Activated T-helper 1 cell treated with anti-CD3 and anti-CD28 coated beads, Interleukin-2, amount 50 U/mL, for 16 hours (primary cell): Measurements from ENCODE around the gene TAF8.
A peak's percentile ranks its signal among the peaks of the same experiment; 100 is the strongest.
"Not testable (repeated sequence)": the region's sequence is repeated elsewhere in the genome, so short reads cannot be mapped to it uniquely, and the experiment has no call there.

Experiments
- DNase-seq, 2 donors: peaks; one replicate each; pipeline ENCODE4 v3.0.0-alpha.2; 2020; ENCODE audit warnings: low read depth in 1 of 2, low spot score in 1 of 2

The TAF8 gene

DNA sequence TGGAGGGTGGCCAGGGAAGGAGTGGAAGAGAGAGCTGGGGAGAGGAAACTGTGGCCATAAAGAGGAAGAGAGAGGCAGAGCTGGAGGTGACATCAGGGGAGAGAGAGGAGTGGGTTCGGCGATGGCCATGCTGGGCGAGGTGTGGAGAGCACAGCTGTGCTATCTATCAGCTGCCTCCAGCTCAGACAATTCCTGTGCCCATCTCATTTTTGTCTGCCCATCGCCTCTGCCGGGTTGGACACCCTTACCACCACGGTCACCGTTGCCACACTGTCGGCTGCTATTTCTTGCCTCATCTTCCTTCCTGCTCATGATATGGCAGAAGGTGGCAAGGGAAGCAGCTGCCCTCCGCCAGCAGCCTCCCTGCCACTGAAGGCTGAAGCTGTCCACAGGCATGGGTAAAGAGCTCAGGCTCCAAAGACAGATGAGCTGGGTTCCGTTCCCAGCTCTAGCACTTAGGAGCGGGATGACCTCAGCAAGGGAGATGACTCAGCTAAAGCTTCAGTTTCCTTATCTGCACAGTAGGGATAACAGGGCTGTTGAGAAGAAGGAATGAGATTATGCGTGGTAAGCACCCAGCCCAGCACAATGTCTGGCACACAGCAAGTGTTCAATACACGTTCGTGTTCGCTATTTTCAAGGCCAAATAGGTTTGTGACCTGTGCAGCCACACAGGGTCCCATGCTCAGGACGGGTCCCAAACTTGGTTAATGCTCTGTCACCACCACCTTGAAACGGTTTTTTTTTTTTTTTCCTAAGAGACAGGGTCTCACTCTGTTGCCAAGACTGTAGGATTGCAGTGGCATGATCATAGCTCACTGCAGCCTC, 21.9 kb upstream of the TAF8 start:
- DNase-seq, result no peak

DNA sequence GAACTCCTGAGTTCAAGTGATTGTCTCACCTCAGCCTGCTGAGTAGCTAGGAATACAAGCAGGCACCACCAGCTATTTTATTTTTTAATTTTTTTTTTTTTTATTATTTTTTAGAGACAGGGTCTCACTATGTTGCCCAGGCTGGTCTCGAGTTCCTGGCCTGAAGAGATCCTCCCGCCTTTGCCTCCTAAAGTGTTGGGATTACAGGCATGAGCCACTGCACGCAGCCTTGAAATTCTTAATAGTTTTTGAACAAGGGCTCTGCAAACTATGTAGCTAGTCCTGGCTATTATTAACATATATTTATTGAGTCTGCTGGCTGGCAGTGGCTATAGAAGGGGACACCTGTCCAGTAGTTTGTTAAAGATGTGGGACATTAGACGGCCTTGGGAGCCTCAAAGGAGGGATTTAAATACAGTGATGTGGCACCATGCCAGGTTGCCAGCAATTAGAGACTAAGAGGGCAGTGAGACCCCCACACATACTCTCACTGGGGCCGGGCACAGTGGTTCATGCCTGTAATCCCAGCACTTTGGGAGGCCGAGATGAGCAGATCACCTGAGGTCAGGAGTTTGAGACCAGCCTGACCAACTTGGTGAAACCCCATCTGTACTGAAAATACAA, 21.1 kb upstream of the TAF8 start:
- DNase-seq, result no peak

DNA sequence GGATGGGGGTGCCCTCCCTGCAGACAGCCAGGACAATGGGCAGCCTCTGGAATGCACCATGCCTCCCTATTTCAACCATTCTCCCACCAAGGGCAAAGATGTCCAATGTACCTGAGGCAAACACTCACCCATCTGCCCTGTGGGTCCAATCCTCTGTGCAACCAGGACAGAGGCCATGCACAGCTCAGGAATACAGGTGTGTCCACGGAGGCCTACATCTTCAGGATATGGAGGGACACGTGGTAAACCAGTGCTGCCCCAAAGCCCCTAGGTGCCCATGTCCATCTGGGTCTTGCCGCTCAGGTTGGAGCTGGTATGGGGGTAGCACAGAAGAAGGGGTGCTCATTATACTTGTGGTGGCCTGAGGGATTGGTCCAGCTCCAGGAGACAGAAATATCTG, 20.4 kb upstream of the TAF8 start:
- no peak for DNase-seq

DNA sequence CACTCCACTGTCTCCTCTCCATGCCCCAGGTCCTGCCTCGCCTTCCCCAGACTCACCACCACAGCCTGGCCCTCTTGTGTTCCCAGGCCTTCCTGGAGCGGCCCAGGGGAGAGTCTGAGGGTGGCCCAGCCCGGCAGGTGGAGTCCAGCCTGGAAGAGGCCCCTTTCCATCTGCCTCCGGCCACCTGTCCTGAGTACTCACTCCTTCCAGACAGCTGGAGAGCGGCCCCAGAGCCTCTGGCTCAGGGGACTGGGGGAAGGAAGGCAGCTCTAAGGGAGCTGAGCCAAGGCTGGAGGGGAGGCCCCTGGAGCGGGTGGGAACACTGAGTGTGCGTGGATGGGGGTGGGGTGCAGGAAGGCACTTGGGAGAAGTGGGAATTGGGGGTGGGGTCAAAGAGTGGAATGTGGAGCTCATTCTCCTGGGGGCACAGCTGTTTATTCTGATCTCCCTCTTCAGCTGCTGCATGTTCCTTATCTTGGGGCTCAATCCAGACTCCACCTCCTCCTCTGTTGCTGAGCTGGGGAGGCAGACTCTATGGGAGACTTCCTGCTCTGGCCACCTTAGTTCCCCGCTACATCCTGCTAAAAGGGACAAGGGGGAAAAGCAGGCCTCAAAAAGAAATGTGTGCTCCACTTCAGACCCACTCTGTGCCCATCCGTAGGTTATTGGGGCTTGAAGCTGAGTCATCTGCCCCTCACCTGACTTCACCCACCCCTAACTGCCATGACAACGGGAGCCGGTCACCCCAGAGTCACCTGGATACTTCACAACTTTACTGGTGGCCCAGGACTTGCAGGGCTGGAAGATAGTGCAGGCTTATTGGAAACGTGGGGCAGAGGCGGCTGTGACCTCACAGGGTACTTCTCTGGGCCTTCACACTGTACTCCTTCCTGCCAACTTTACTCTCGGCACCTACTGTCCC, 19.5 kb upstream of the TAF8 start:
- DNase-seq, result no peak

DNA sequence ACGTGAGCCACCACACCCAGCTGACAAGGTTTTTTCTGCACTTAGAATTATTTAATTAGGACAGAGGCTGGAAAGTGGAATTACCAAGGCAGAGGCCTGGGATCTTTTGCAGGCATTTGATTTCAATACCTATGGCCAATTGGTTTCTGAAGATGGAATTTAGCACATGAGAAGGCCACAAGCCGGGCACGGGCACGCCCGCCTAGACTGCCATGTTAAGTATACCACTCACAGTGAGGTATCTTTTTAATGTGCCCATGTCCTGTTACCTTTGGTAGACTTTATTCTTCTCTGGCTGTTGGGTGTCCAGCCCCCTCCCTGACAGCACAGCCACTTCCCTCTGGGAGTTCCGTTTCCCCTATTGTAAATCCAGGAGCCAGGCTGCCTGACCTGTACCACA, 18.0 kb upstream of the TAF8 start:
- DNase-seq, result no peak

DNA sequence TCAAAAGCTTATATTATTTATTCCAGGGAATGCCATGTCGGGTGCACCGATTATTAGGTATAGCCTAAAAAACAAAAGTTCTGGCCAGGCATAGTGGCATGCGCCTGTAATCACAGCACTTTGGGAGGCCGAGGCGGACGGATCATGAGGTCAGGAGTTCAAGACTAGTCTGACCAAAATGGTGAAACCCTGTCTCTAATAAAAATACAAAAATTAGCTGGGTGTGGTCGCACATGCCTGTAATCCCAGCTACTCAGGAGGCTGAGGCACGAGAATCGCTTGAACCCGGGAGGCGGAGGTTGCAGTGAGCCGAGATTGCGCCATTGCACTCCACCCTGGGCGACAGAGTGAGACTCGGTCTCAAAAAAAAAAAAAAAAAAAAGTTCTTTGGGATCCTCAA, 12.7 kb upstream of the TAF8 start:
- DNase-seq, result not testable (repeated sequence)

DNA sequence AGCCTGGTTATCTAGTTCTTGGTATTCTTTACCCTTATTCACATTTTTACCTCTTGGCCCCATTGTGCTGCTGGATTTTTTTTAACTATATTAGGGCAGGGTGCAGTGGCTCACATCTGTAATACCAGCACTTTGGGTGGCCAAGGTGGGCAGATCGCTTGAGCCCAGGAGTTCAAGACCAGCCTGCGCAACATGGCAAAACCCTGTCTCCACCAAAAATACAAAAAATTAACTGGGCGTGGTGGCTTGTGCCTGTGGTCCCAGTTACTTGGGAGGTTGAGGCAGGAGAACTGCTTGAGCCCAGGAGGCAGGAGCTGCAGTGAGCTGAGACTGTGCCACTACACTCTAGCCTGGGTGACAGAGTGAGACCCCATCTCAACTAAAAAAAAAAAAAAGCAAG, 12.2 kb upstream of the TAF8 start:
- no peak for DNase-seq

DNA sequence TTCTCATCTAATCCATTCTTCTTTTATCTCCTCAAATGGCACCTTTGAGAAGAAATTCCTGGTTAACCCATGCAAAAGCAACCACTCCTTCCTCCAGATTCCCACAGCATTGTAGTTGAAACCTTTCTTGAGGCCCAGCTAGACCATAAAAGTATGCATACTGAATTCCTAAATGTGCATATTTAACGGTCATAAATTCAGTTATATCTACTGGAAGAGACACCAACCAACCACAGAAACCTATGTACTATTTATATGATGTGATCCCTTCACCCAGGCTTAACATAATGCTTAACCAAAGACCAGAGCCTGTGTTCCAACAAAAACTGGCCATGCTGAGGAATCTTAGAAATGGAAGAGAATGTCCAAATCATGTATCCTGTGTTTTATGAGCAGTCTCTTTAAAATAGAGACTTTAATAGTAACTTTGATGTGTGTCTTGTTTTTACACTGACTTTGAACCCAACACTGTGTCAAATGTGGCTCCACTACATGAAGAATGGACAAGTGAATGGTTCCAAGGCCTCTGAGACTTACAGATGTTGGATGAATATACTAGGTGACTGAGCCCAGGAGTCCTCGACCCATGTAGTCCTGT, 11.4 kb upstream of the TAF8 start:
- no peak for DNase-seq

DNA sequence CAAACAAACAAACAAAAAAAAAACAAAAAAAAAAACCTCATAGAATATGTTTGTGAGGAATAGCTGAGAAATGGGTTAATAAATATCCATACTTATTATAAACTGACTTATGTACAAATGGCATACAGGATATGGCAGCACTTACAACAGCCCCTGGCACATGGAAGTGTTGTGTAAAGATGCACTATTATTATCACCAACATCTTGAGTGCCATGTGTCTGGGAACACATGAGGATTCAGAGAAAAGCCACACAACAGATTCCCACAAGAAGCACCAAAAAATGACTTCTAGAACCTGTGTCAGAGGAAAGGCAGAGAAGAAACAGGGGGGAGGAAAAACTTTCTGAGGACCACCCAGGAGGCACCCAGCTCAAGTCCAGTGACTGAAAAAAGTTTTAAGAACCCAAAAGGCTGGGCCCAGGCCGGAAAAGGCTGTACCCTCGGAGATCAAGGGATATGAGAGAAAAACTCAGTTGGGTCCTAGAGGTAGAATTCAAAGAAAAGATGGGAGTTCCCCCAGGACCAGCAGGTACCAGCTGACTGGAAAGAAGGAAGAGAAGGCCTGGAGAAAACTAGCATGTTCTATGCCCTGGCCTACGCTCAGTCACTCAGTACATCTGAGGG, 9.4 kb upstream of the TAF8 start:
- DNase-seq, result no peak

DNA sequence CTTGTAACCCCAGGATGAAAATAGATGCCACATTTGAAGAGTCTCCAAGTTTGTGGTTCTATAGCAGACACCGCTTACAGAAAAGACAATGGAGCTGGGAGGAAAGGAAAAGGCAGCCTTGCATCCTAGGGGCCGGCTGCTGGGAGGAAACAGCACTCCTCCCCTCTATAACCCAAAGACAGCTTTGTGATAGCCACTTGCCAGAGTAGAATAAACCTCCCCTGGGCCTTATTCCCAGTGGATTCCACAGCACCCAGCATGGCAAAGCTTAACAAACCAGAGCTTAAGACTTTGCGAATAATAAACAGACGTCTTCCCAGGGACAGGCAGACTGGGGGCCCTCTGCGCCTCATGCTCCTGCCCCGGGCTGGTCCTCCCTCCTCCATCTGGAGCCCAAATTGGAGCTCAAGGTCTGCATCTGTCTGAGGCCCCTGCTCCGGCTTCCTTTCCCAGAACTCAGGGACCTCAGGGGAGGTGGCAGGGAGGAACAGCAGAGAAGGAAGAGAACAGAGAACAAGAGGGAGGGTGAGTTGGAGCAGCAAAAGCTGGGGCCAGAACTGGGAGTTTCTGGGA, 8.8 kb upstream of the TAF8 start:
- no peak for DNase-seq

DNA sequence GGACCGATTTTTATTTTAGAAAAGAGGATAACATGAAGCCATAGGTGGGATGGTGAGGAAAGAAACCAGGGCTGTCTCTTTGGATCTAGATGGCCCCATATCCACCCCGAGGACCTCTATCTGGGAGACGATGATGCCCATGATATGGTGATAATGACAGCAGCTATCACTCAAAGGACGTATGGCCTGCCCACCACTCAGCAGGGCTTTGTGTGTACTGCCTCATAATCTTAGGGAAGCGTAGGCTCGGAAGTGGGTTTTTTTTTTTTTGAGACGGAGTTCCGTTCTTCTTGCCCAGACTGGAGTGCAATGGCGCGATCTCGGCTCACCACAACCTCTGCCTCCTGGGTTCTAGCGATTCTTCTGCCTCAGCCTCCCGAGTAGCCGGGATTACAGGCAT, 8.2 kb upstream of the TAF8 start:
- DNase-seq, result no peak

DNA sequence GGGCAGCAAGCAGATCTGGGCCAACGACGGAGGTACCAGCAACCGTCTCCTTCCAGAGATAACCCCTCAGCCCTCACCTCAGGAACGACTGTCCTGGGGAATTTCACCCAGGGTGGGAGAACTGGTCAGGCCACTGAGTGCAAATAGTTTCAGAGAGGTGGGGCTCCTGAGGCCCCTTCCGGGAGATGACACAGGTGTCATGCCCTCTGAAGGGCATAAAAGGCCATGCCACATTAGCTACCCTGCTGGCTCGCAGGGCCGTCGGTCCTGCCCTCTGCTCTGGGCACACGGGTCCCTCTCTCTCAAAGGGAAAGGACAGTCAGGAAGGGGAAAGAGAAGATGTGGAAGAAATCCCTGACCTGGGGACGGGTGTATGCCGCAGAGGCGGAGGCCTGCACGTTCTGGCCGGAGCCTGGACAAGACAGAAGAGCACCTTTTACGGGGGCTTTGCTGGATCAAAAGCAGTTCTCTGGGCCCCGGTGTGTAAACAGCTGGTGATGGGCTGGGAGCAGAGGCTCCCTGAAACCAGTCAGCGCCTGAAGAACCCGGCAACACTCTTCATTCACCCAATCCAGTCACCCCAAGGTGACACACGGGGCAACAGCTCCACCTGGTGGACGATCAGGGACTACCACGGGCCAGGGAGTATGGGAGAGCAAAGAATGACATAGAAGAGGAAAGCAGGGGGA, 6.4 kb upstream of the TAF8 start:
- DNase-seq, result peak; percentile 82 to 89

DNA sequence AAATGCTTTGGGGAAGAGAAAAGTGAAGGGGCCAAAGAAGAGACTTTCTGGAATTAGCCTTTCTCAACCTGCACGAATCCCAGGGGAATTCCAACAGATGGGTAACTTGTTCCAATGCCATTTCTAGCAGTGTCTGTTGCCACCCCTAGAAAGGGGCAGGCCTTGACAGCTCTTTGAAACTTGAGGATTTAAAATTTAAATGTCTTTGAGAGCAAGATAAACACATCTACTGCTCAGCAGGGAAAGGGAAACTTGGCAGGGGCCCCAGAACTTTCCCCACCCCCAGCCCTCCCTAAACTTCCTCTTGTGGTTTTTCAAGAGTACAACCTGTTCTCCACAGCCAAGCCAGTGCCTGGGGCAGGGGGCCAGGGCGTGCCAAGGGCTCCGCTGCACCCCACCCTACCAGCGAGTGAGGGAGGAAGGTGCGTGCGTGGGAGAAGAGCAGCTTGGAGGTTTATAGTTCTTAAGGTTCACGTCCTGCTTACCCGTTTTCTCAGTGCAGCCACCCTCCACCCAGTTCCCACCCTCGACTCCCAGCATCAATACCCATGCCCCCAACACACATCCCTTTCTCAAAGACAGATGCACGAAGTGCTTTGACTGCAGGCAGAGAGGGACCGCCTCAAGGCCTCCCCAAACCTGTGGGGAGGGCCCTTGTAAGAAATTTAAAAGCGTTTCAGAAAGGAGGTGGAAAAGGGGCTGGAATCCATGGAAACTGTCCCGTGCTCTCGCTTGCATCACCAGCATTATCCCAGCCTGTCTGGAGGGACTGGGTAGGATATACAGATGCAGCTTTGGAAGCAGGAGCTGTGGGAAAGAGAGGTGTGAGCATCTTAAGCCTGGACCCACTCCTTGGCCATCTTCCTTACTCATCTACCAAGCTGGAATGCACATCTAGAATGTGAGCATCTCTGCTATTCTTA, 4.5 kb upstream of the TAF8 start:
- DNase-seq, result peak; percentile 50 to 55

DNA sequence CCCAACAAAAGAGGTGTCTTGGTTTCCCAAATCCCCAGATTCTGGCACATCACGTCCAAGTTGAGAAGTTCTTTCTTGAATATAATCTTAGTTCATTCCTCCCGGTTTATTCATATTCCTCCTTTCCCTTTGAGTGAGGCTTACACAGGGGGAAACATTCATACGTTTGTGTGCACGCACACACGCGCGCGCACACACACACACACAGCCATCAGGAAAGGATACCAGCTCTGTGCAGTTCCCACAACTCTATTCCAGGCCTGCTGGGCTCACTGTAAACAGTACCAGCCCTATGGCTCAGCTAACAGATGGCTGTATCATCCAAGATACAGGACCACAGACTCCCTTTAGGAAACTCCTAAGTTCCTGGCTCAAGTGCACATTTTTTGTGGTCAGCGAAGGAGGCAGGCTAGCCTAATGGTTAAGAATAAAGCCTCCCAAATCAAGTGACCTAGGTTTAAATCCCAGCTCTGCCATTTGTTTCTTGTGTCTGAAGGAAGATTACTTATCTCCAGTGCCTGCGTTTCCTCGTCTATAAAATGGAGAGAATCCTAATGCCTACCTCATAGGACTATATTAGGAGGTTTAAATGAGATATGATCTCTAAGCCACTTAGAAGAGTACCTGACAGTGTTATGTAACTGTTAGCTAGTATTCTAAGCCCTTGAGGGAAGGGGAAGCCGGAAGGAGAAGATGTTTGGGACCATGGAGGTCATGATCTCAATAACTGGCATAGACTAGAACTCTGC, 3.7 kb upstream of the TAF8 start:
- DNase-seq, result no peak

DNA sequence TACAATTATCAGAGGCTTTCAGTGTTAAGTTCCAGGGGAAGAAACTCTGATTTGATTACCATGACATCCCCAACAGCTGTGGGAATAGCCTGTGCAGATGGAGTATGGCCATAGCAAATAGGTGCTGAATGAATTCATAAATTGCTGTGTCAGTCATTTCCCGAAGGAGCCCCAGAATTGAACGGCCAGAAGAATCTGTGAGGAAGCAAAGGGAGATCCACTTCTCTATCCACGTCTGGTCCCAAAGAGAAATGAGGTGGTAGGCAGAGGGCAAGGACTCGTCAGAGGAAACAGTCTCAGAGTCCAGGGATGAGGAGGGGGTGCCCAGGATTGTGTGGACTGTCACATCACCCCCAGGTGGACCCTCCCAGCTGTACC, 3.1 kb upstream of the TAF8 start:
- no peak for DNase-seq

DNA sequence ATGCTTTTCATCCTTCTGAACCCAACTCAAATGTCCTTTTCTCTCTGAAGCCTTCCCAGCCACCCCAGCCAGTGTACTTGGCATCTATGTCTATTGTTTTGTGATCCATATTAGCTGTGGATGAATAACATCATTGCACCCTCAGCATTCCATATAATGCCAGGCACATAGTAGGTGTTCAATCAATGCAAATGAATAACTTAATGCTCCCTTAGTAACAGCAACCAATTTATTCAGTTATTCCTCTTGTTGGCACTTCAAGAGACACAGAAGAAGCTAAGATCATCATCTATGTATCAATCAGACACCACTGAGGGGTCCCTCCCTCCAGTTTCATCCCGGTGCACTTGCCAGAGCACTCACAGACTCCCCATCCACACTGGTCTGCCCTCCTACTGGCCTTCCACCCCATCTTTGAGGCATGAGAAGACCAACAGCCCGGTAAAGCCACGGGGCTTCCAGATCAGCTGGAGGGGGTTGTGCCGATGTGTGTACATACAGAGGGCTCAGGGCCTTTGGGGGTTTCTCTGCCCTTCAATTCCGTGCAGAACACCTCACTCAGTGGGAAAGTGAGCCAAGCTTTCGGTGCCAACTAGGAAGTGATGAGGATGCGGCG, 2.4 kb upstream of the TAF8 start:
- no peak for DNase-seq

DNA sequence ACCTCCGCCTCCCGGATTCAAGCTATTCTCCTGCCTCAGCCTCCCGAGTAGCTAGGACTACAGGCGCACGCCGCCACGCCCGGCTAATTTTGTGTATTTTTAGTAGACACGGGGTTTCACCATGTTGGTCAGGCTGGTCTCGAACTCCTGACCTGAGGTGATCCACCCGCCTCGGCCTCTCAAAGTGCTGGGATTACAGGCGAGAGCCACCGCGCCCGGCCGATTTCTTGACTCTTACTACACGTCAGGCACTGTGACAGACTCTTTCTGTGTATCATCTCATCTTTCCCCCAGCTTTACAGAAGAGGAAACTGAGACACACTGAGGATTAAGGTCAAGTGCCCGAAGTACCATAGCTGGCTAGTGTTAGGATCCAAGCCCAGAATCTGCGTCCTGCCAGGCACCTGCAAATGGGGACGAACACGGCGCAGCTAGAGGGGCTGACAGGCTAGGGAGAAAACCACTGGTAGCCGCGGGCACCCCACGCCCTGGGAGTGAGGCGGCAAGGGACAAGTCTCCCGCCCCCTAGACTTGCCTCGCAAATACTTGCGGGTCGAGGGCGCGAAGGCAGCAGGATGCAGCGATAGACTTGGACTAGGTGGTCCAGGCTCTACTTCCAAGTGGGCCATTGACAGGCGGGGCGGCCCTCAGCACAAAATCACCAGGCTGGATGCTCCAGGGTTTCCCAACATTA, 1.1 kb upstream of the TAF8 start:
- DNase-seq, result no peak
